ENCODE measurements around the gene RBM47.
"Not testable (repeated sequence)": the region's sequence is repeated elsewhere in the genome, so short reads cannot be mapped to it uniquely, and the experiment has no call there.

Gene RBM47

GRCh38 chr4:40484346-40485090 is 145.1 kb downstream of the RBM47 start:
- DNase-seq: peak in 2 of 3 donors; percentile 40 to 51

DNA sequence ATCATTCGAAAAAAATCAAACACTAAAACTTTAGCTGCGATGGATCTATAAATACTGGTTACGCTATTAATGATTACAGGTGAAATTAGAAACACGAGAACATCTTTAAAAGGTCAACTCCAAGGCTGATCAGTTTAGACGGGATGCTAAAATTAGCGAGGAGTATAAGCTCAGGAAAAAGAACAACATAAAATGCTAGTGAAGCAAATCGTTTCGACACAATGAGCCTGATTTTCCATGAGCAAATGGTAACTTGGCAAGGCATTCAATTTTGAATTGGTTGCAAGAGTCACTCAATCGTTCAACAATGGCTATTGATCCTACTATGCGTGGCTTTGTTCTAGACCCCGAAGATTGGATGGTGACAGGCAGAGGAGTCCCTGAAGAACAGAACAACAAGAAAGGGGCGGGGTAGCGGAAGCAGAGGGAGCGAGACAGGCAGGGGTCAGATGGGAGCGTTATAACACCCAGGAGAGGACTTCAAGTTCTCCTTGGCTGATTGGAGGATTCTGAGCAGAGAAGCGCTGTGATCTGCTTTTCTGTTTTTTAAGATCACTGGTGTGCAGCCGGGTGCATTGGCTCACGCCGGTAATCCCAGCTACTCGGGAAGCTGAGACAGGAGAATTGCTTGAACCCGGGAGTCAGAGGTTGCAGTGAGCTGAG is 146.5 kb downstream of the RBM47 start:
- no peak for DNase-seq

DNA sequence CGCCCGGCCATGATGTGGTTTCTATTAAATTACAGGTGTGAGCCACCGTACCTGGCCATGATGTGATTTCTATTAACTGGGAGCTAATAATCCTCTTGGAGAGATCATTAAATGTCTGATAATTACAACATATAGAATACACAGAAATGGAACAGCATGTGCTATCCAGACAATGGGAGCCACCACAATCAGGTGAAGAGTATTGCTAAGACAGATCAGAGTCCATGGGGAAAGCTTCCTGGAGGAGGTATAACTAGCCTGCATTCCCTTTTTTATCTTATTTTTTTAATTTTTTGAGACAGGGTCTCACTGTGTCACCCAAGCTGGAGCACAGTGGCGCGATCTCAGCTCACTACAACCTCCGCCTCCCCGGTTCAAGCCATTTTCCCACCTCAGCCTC is 147.7 kb downstream of the RBM47 start:
- no peak for DNase-seq

GRCh38 chr4:40480291-40480690 is 149.4 kb downstream of the RBM47 start:
- no peak for DNase-seq

DNA sequence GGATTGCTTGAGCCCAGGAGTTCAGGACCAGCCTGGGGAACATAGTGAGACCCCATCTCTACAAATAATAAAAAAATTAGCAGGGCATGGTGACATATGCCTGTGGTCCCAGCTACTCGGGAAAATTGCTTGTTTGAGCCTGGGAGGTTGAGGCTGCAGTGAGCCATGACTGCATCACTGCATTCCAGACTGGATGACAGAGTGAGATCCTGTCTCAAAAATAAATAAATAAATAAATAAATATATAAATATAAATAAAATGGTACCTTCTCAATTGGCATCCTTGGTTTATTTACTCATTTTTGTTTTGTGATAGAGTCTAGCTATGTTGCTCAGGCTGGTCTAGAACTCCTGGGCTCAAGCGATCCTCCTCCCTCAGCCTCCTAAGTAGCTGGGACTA is 150.3 kb downstream of the RBM47 start:
- DNase-seq: no peak

GRCh38 chr4:40475609-40476008 is 154.1 kb downstream of the RBM47 start:
- DNase-seq: no peak

GRCh38 chr4:40473578-40474388 is 155.9 kb downstream of the RBM47 start:
- no peak for DNase-seq

- no peak for DNase-seq
These were observed 157.7 kb downstream of the RBM47 start for GRCh38 chr4:40471923-40472322.

DNA sequence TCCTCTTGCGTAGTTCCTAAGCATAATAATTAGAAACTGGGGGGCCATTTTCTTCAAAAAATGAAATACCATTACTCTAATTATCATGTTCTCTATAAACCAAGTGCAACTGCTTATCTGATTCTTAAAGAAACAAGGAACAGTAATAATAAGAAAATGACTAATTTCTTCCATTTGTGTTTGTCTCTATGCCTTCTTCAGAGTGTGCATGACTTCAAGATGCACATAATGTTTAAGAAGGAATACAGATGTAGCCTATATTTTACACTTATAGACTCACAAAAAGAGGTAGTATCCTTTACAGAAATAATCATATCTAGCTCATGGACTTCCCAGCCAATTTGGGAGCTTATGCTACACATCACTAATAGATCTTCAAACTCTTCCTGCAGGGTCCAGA is 162.9 kb downstream of the RBM47 start:
- no peak for DNase-seq

DNA sequence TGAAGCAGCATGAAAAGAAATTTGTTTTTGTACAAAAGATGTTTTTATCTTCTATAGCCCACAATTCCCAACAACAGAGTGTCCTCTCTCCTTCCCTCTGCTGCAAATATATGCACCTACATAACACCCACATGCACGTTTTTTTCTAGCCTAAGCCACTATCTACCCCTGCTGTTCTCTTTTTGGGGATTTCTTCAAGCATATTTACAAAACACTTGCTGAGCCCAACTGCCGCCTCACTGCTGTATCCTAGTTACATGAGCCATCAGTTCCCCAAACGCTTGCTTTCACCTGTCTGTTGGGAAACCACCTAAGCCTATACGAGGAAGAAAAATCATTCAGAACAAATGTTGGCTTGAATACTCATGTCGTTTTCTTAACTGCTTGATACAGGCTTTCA is 167.3 kb downstream of the RBM47 start:
- DNase-seq: peak in 2 of 3 donors; percentile 40 to 51

DNA sequence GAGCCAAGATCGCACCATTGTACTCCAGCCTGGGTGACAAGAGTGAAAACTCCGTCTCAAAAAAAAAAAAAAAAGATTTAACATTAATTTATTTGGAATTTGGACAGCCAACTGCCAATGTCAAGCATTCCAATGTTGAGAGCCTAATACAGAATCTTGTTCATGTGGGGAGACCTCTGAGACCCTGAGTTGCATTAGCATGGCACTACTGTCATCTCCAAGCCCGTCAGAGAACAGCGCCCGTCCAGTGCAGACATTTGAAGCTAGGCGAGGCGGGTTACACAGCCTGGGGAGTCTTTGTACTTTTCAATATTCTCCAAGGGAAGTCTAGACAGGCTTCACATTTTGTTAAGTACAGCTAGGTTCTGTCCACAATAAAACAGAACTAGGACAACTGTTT is 167.8 kb downstream of the RBM47 start:
- DNase-seq: no peak

DNA sequence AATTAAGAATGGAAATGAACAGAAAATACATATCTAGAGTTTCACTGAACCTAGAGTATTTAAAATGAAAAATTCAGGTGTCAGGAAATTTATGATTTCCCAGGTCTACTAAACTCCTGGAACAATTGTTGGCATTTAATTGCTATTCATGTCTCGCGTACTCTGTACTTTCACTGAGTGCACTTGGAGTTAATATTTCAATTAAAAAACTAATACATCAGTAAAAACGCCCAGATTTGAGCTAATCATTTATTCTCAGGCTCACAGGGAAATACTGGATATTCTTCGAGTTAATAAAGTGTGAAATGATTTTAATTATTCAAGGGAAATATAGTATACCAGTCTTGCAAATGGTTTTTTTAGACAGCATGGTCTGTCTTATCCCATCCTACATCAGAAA is 168.6 kb downstream of the RBM47 start:
- no peak for DNase-seq

DNA sequence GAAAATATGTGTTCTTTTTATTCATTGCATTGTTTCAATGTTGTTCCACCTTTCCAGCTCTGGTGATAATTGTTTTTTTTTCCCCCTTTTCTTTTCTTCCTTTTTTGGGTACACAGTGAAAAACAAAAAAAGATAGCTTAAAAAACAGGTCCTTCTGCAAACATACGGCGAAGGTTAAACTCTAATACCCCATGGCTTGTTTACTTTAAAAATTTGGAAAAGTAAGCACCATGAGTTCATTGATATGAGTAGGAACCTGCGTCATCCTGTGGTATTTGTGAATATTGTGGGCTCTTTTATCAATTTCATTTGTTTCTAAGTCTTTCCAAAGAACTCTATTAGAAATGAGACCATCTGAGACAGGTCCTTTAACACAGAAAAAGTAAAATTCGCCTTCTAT is 171.0 kb downstream of the RBM47 start:
- no peak for DNase-seq

- DNase-seq: peak in 1 of 3 donors; percentile 41
These were observed 171.6 kb downstream of the RBM47 start for GRCh38 chr4:40458109-40458508.

GRCh38 chr4:40455340-40455902 is 174.2 kb downstream of the RBM47 start:
- peak; percentile 42 to 61 (median 45) for DNase-seq

DNA sequence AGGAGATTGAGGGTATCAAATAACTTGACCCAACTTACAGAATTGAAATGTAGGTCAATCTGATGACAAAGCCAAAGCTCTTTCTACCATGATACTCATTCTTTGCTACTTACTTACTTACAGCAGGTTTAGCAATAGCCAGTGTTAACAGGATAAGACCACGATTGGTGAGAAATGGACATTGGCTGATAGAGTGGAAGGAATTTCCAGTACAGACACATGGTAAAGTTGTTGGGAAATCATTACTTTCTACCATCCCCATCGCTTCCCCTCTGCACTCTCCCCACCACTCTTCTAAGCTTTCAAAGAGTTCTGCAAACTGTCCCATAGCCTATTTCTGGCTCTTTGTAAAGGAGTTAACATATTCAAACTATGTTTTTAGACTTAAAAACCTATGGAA is 174.8 kb downstream of the RBM47 start:
- DNase-seq: peak; percentile 66 to 75 (median 73)

GRCh38 chr4:40453912-40454311 is 175.8 kb downstream of the RBM47 start:
- DNase-seq: no peak

DNA sequence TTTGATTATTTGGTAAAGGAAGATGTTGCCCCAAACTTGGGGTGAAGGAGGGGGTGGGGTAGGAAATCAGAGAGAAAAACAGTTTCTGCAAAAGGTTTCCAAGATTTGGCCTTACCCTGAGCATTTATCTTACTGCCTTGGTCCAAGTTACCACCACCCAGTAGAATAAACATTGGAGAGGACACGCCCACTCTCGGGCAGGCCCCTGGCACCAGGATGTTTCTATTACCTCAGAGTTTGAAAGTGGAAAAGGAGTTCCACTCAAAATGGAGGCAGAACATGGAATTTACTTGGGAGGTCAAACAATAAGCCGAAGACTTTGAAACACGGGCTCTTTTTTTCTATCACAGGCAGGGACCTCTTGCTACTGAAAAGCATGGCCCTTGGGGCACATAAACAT is 180.8 kb downstream of the RBM47 start:
- no peak for DNase-seq

DNA sequence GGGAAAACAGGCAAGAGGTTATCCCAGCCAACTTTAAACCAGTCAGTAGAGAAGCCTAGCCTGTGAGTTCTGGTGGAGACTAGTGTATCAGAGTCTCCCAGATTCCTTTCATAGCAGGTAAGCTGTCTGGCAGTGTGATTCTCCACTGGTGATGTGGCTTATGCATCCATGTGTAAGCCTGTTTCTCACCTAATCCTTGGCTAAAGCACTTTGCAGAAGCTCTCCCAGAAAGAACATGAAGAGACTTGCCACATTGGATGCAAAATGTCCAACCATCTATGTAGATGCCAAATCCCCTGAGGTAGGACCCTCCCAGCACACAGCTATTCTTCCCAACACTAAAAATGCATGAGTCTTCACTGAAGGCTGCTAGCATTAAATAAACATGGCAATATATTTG is 182.8 kb downstream of the RBM47 start:
- no peak for DNase-seq

DNA sequence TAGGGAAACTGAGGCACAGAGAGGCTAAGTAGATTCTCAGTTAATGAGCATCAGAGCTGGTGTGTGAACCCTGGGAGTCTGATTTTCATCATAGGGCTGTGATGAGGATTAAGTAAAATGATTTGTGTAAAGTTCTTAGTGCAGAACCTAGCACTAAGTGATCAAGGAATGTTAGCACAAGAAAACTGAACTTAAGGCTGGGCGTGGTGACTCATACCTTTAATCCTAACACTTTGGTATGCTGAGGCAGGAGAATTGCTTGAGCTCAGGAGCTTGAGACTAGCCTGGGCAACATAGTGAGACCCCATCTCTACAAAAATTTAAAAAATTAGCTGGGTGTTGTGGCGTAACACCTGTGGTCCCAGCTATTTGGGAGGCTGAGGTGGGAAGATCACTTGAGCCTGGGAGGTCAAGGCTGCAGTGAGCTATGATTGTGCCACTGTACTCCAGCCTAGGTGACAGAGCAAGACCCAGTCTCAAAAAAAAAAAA is 183.4 kb downstream of the RBM47 start:
- not testable (repeated sequence) for DNase-seq

DNA sequence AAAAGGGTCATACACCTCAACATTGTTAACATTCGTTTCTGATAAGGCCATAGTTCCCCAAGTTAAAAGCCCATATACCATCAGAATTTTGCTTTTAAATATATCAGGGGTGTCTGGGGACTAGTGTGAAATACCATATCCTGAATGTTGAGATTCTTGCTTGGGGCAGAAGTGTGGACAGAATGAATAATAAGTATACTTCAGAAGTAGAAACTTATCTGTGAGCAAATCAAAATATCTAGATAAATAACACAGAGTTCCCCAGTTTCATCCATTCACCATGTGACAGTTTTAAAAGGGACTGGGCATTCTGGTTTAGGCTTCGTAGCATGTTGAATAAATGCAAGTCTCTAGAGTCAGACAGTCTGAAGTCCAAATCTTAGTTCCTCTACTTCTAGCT is 184.0 kb downstream of the RBM47 start:
- DNase-seq: no peak

DNA sequence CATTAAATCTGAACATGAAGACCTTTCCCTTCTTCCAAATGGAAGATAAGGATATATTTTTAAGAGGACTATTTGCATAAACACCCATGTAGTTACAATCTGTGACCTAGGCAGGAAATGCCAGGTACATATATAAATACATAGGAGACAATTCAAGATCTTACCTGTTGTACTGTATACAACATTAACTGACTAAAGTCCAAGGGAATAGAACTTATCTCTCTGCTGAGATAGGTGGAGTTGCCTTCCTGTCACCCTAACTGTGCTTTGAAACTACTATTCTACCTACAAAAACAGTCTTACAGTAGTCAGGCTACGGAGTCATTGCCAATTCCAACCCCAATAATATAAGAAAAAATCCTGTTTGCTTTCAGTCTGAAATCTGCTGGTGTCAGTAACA is 188.2 kb downstream of the RBM47 start:
- DNase-seq: no peak

DNA sequence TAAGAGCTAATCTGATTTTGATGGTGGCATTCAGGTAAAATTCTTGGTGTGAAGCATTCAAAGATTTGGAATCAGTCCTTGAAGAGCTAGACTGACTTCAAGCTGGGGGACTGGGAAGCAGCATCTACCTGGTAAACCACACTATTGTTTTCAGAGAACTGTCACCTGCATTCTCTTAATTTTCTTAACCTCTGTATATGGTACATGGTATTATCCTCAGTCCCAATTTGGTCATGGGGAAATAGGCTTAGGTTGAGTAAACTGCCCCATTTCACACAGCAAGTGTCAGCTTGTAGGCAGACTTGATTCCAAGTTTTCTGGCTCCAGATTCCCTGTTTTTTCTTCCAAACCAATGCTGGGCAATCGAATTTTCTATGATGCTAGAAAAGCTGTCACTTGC is 190.1 kb downstream of the RBM47 start:
- no peak for DNase-seq

Measured in suppressor macrophage treated with lipopolysaccharide for 1 hour (primary cell).